ENCODE results near the gene AHCY. TPM values are rescaled to one million over a fixed set of nuclear protein-coding genes. Genes with fewer than 3 reads are reported as not detected.

Gene AHCY
- total RNA-seq, 3 donors from 2014 or later, result 71.5 to 98.6 (median 74.3) TPM

DNA sequence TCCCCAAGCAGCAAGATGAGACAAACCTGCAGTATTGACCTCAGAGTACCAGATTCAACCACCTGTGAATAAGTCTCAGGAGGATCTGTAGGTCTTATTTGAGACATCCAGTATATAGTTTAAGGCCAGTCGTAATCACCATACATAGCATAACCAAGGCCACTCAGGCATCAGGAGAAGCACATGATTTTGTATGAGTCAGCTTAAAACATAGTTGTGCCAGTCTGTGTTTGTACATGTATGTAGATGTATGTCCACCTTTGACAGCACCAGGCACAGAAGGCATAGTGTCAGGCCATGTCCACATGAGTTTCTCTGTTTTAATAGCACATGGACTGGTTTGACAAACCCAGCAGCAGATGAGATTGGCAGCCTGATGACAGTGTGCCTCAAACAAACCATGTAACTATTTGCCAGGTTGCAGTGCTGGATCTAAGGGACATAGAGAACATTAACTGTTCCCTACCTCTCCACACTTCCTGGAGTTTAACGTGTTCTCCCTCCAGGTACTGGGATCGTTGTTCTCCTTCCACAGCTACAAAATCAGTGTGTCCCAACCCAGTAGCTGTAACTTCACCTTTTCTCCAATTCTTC, 70.6 kb downstream of the AHCY start:
- no peaks in the 10 kb centered on the region for H3K36me3 ChIP-seq (ENCODE audit: low read depth)
- ATAC-seq (no peak), DNase-seq (no peak)
- peaks cover 3% of the 10 kb centered on the region for H3K9me3 ChIP-seq
- TF ChIP-seq, protein P1, sequence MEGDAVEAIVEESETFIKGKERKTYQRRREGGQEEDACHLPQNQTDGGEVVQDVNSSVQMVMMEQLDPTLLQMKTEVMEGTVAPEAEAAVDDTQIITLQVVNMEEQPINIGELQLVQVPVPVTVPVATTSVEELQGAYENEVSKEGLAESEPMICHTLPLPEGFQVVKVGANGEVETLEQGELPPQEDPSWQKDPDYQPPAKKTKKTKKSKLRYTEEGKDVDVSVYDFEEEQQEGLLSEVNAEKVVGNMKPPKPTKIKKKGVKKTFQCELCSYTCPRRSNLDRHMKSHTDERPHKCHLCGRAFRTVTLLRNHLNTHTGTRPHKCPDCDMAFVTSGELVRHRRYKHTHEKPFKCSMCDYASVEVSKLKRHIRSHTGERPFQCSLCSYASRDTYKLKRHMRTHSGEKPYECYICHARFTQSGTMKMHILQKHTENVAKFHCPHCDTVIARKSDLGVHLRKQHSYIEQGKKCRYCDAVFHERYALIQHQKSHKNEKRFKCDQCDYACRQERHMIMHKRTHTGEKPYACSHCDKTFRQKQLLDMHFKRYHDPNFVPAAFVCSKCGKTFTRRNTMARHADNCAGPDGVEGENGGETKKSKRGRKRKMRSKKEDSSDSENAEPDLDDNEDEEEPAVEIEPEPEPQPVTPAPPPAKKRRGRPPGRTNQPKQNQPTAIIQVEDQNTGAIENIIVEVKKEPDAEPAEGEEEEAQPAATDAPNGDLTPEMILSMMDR (IDR thresholded peaks at IDR 0.05), result no peak
- no peaks in the 10 kb centered on the region for H3K4me1 ChIP-seq (ENCODE audit: low read depth)
- H3K4me3 ChIP-seq, result no peak overlapping the region
- intact Hi-C loops (cut with DNase I, micrococcal nuclease), result no loop called here

DNA sequence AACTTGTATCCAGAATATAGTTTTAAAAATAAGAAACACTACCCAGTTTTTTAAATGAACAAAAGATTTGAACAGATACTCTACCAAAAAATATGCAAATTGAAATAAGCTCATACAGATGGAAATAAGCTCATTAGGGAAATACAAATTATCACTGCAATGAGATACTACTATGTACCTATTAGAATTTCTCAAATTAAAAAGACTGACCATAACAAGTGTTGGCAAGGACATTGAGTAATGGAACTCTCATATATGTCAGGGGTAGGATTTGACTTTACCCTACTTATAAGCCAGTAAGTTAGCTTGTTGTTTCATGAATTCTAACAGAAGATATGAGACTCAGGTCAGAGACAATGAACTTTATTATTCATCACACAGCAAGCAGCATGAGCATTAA, 71.5 kb downstream of the AHCY start:
- H3K4me1 ChIP-seq (ENCODE audit: low read depth), result no peaks in the 10 kb centered on the region
- TF ChIP-seq, protein P1 (IDR thresholded peaks at IDR 0.05), result no peak
- H3K9me3 ChIP-seq, result no peaks in the 10 kb centered on the region
- DNase-seq (no peak), ATAC-seq (no peak)
- no peaks in the 10 kb centered on the region for H3K36me3 ChIP-seq (ENCODE audit: low read depth)
- intact Hi-C loops (cut with DNase I, micrococcal nuclease), result no loop called here
- H3K4me3 ChIP-seq, result no peak overlapping the region

Other genes starting within 250 kb of the AHCY start
- 10 to 100 TPM; 26.5 to 51.7 (median 41.0) TPM for gene EIF2S2, start 191.1 kb downstream of the AHCY start, total RNA-seq
- gene ASIP, start 61.9 kb downstream of the AHCY start, total RNA-seq, result not detected
- 10 to 100 TPM; 60.0 to 81.0 (median 75.0) TPM for gene ITCH, start 59.9 kb upstream of the AHCY start, total RNA-seq
- gene DYNLRB1, start 213.1 kb upstream of the AHCY start, total RNA-seq, result 100 to 1,000 TPM; 110 to 137 (median 119) TPM